Neural cell (in vitro differentiated cells): ENCODE measurements around the gene BMI1.

ENCODE experiments used
- CTCF ChIP-seq: fragments of 450-650 bp; IDR thresholded peaks from 2 replicates; pipeline ENCODE4 v1.5.1; 2014; ENCODE audit warnings: antibody characterized with exemption, mild to moderate bottlenecking, moderate library complexity; ENCODE audit not compliant: poor library complexity, severe bottlenecking
- EP300 ChIP-seq: fragments of 450-650 bp; conservative IDR thresholded peaks from 2 replicates; pipeline ENCODE4 v1.6.1; 2014; ENCODE audit warnings: antibody characterized with exemption, mild to moderate bottlenecking, moderate library complexity; ENCODE audit not compliant: poor library complexity, severe bottlenecking
- EZH2 ChIP-seq: fragments of 200-600, 300-800 bp; shearing (Covaris generic), sonication (generic); IDR thresholded peaks from 2 replicates; pipeline ENCODE4 v1.6.1; 2014; ENCODE audit warnings: antibody characterized with exemption, low read length, borderline replicate concordance, mild to moderate bottlenecking; ENCODE audit not compliant: insufficient read depth, poor library complexity, severe bottlenecking
- RAD21 ChIP-seq: fragments of 450-650 bp; conservative IDR thresholded peaks from 2 replicates; pipeline ENCODE4 v1.6.1; 2014; ENCODE audit warnings: antibody characterized with exemption, mild to moderate bottlenecking, moderate library complexity
- REST ChIP-seq: IDR thresholded peaks from 2 replicates; pipeline ENCODE4 v1.6.1; 2012; ENCODE audit warnings: borderline replicate concordance
- SMC3 ChIP-seq: fragments of 450-650 bp; conservative IDR thresholded peaks from 2 replicates; pipeline ENCODE4 v1.6.1; 2014; ENCODE audit warnings: antibody characterized with exemption, mild to moderate bottlenecking, moderate library complexity; ENCODE audit not compliant: poor library complexity
- TAF1 ChIP-seq: IDR thresholded peaks from 2 replicates; pipeline ENCODE4 v1.6.1; 2012; ENCODE audit warnings: low read depth

- no peak for TF ChIP-seq CTCF
- no peak for TF ChIP-seq EZH2
- no peak for TF ChIP-seq EP300
- no peak for TF ChIP-seq RAD21
- TF ChIP-seq REST, result no peak
- no peak for TF ChIP-seq TAF1
- no peak for TF ChIP-seq SMC3
Measured at GRCh38 chr10:22343731-22344130, 22.8 kb downstream of the BMI1 start.
